Gastroesophageal sphincter (tissue), 4 donors: ENCODE results near the gene SMIM38. TPM values are rescaled to one million over a fixed set of nuclear protein-coding genes. Genes with fewer than 3 reads are reported as not detected.

Experiments used
- ATAC-seq: fragments of 150-250 bp; one replicate; pipeline ENCODE4 v1.9.1; 2016; ENCODE audit warnings: mild to moderate bottlenecking, moderate library complexity
- H3K27ac ChIP-seq, 4 donors: fragments of 200-600 bp; sonication (generic) in 3 of 4; 1 replicate in 3 of 4; 2 replicates in 1 of 4; pipeline ENCODE4 v1.5.1; 2016 to 2019
- H3K27me3 ChIP-seq: fragments of 200-600 bp; sonication (generic); one replicate; pipeline ENCODE4 v1.5.1; 2019
- H3K36me3 ChIP-seq, 2 donors: fragments of 200-600 bp; sonication (generic); one replicate each; pipeline ENCODE4 v1.5.1; 2019; ENCODE audit warnings: control low read depth in 1 of 2
- H3K4me1 ChIP-seq, 3 donors: fragments of 200-600 bp; sonication (generic); 1 replicate in 2 of 3; 2 replicates in 1 of 3; pipeline ENCODE4 v1.5.1; 2016 to 2019; ENCODE audit warnings: control low read depth in 2 of 3
- H3K4me3 ChIP-seq, 2 donors: fragments of 200-600 bp; sonication (generic); one replicate each; pipeline ENCODE4 v1.5.1; 2019; ENCODE audit warnings: mild to moderate bottlenecking in 1 of 2, moderate library complexity in 1 of 2
- H3K9me3 ChIP-seq, 3 donors: fragments of 200-600 bp; sonication (generic); one replicate each; pipeline ENCODE4 v1.5.1; 2017 to 2019; ENCODE audit warnings: control low read depth in 2 of 3
- EP300 ChIP-seq: sonication (generic); formaldehyde crosslinking; IDR thresholded peaks from one replicate; pipeline ENCODE4 v1.6.1; 2017; ENCODE audit warnings: antibody characterized with exemption, mild to moderate bottlenecking
- POLR2A ChIP-seq, 2 donors: fragments of 450-650 bp; IDR thresholded peaks; one replicate each; pipeline ENCODE4 v1.6.1; 2017; ENCODE audit warnings: antibody characterized with exemption in 2 of 2, mild to moderate bottlenecking in 2 of 2, moderate library complexity in 1 of 2
- POLR2AphosphoS5 ChIP-seq: sonication (generic); formaldehyde crosslinking; IDR thresholded peaks from one replicate; pipeline ENCODE4 v1.6.1; 2017; ENCODE audit warnings: antibody characterized with exemption
- WGBS, 2 donors: methylation state at CpG; one replicate each; pipeline ENCODE4 v1.1.5; 2018; ENCODE audit warnings: low coverage in 1 of 2; 5-methylcytosine and 5-hydroxymethylcytosine counted together
- total RNA-seq, 4 donors: library from RNA; depleted of rRNA; stranded (reverse); fragments of >200 nt; gene quantifications; one replicate each; pipeline ENCODE4 v1.1.0, GENCODE V29; 2016
- TF ChIP-seq, protein P1 (sequence below), 4 experiments: fragments of 200-600 bp in 2 of 4; fragments of 450-650 bp in 2 of 4; sonication (generic) in 1 of 4; IDR thresholded peaks; one replicate each; pipeline ENCODE4 v1.5.1; 2017 to 2019; ENCODE audit warnings: antibody characterized with exemption in 4 of 4, mild to moderate bottlenecking in 2 of 4, moderate library complexity in 2 of 4

SMIM38 gene
- total RNA-seq, 4 donors from 2014 or later: 1.2 to 2.3 (median 1.3) TPM

- Histone ChIP-seq H3K27me3 (no peaks in the 10 kb centered on the region), H3K4me1 (no peaks in the 10 kb centered on the region), H3K27ac (no peak overlapping the region), H3K4me3 (no peak overlapping the region), H3K36me3 (no peaks in the 10 kb centered on the region), H3K9me3 (peaks cover 0 to 19% (median 0%) of the 10 kb centered on the region in 3 donors)
- no peak for TF ChIP-seq POLR2AphosphoS5
- no peak for TF ChIP-seq EP300
- TF ChIP-seq, protein P1, sequence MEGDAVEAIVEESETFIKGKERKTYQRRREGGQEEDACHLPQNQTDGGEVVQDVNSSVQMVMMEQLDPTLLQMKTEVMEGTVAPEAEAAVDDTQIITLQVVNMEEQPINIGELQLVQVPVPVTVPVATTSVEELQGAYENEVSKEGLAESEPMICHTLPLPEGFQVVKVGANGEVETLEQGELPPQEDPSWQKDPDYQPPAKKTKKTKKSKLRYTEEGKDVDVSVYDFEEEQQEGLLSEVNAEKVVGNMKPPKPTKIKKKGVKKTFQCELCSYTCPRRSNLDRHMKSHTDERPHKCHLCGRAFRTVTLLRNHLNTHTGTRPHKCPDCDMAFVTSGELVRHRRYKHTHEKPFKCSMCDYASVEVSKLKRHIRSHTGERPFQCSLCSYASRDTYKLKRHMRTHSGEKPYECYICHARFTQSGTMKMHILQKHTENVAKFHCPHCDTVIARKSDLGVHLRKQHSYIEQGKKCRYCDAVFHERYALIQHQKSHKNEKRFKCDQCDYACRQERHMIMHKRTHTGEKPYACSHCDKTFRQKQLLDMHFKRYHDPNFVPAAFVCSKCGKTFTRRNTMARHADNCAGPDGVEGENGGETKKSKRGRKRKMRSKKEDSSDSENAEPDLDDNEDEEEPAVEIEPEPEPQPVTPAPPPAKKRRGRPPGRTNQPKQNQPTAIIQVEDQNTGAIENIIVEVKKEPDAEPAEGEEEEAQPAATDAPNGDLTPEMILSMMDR (IDR thresholded peaks at IDR 0.05): no peak
- TF ChIP-seq POLR2A (IDR thresholded peaks at IDR 0.05): no peak
- 78 to 80% methylated on average over 7 to 8 of the region's 8 CpGs for WGBS, 2 donors
- no peak for ATAC-seq
Measured at GRCh38 chr11:69173925-69174581, 18.3 kb downstream of the SMIM38 start.

- Histone ChIP-seq H3K27ac (no peak overlapping the region), H3K4me1 (no peaks in the 10 kb centered on the region), H3K4me3 (no peak overlapping the region), H3K9me3 (peaks cover 0 to 19% (median 0%) of the 10 kb centered on the region in 3 donors), H3K36me3 (no peaks in the 10 kb centered on the region), H3K27me3 (no peaks in the 10 kb centered on the region)
- 83% methylated on average over 2 of the region's 2 CpGs; no CpG with 5 or more reads in 1 of the 2 donors for WGBS, 2 donors
- no peak for TF ChIP-seq EP300
- no peak for TF ChIP-seq POLR2AphosphoS5
- TF ChIP-seq, protein P1 (IDR thresholded peaks at IDR 0.05): no peak
- TF ChIP-seq POLR2A (IDR thresholded peaks at IDR 0.05): no peak
- no peak for ATAC-seq
Measured at GRCh38 chr11:69174841-69175240, 19.1 kb downstream of the SMIM38 start.

DNA sequence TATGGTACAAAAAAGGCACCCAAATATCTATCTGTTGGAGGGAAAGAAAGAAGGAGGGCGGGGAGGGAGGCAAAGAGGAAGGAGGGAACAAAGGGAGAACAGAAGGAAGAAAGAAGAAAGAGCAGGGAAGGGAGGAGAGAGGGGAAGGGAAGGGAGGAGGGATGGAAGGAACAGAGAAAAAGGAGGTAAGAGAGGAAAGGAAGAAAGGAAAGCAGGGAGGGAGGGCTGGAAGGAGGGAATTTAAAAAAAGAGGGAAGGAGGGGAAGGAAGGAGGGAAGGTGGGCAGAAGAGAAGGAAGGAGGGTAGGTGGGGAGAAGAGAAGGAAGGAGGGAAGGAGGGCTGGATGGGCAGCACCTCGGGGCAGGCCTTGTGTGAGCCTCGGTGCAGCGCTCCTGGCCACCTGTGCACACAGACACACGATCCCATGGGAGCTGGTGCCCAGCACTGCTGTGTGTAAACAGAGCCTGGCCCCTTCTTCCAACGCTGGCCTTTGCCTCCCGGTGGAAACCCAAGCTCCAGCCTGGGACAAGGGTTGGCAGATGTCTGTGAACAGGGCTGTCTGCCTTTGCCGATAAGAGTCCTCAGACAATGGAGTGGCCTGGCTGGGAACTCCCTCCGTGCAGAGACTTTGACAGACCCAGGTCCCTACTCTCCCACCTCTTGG lies 23.2 kb downstream of the SMIM38 start:
- H3K27ac ChIP-seq: no peak overlapping the region
- no peaks in the 10 kb centered on the region for H3K36me3 ChIP-seq
- no peaks in the 10 kb centered on the region for H3K27me3 ChIP-seq
- 75 to 76% methylated on average over 4 to 5 of the region's 9 CpGs for WGBS, 2 donors
- ATAC-seq: no peak
- H3K9me3 ChIP-seq: peaks cover 0 to 30% (median 0%) of the 10 kb centered on the region in 3 donors
- no peak overlapping the region for H3K4me3 ChIP-seq
- no peaks in the 10 kb centered on the region for H3K4me1 ChIP-seq
- TF ChIP-seq, protein P1 (IDR thresholded peaks at IDR 0.05): no peak
- TF ChIP-seq POLR2AphosphoS5 (no peak), EP300 (no peak), POLR2A (IDR thresholded peaks at IDR 0.05) (no peak)

DNA sequence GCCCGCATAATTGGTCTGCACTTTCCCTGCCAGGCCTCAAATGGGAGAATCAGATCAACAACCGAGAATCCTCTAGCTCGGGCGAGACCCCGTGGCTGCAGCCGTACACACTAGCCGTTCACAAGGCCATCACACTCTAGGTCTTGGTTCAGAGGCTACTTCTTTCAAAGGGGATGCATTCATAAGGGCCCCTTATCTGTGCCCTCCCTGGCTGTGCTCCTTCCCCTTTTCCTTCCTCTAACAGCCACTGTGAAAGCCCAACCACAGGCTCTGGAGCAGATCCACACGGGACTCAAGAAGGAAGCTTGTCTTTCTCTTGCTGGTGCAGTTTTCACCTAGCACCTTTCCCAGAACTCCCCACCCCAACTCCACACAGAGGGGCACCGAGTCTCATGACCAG lies 24.5 kb downstream of the SMIM38 start:
- H3K4me3 ChIP-seq: no peak overlapping the region
- no peaks in the 10 kb centered on the region for H3K4me1 ChIP-seq
- no peaks in the 10 kb centered on the region for H3K27me3 ChIP-seq
- H3K36me3 ChIP-seq: no peaks in the 10 kb centered on the region
- TF ChIP-seq POLR2A (IDR thresholded peaks at IDR 0.05): no peak
- TF ChIP-seq, protein P1 (IDR thresholded peaks at IDR 0.05): no peak
- no peak for TF ChIP-seq EP300
- TF ChIP-seq POLR2AphosphoS5: no peak
- H3K9me3 ChIP-seq: peaks cover 0 to 22% (median 0%) of the 10 kb centered on the region in 3 donors
- WGBS, 2 donors: 92% methylated on average over 2 of the region's 9 CpGs; no CpG with 5 or more reads in 1 of the 2 donors
- ATAC-seq: no peak
- H3K27ac ChIP-seq: no peak overlapping the region
